Ectodermal cell (in vitro differentiated cells): ENCODE data around the gene ANO3.

ENCODE experiments used
- H3K27ac ChIP-seq: 2 replicates; pipeline ENCODE4 v1.7.0; 2013; ENCODE audit warnings: mild to moderate bottlenecking, low read depth, low read length; ENCODE audit not compliant: insufficient read depth, poor library complexity, severe bottlenecking
- H3K27me3 ChIP-seq: 2 replicates; pipeline ENCODE4 v1.7.0; 2013; ENCODE audit warnings: mild to moderate bottlenecking, low read length; ENCODE audit not compliant: insufficient read depth, control insufficient read depth, poor library complexity, severe bottlenecking
- H3K36me3 ChIP-seq: one replicate; pipeline ENCODE4 v1.7.0; 2013; ENCODE audit warnings: low read length; ENCODE audit not compliant: control insufficient read depth, insufficient read depth
- H3K4me1 ChIP-seq: one replicate; pipeline ENCODE4 v1.7.0; 2013; ENCODE audit warnings: low read length; ENCODE audit not compliant: control insufficient read depth, insufficient read depth
- H3K4me3 ChIP-seq: 2 replicates; pipeline ENCODE4 v1.7.0; 2013; ENCODE audit warnings: low read depth, low read length, control low read depth; ENCODE audit not compliant: insufficient read depth
- H3K9me3 ChIP-seq: 2 replicates; pipeline ENCODE4 v1.7.0; 2013; ENCODE audit warnings: mild to moderate bottlenecking, low read length, moderate library complexity; ENCODE audit not compliant: control insufficient read depth
- WGBS, 2 experiments: methylation state at CpG; one replicate each; pipeline ENCODE4 v1.1.7; 2013; ENCODE audit warnings: missing lambda C conversion rate in 2 of 2; 5-methylcytosine and 5-hydroxymethylcytosine counted together

ANO3 gene

GRCh38 chr11:26687351-26687750 lies 355.4 kb downstream of the ANO3 start:
- no peaks in the 10 kb centered on the region for H3K36me3 ChIP-seq
- no peak overlapping the region for H3K27ac ChIP-seq
- H3K4me3 ChIP-seq: no peak overlapping the region
- 80 to 86% methylated on average over 1 of the region's 1 CpG for whole genome bisulfite sequencing, 2 experiments
- no peaks in the 10 kb centered on the region for H3K27me3 ChIP-seq
- H3K9me3 ChIP-seq: no peaks in the 10 kb centered on the region
- H3K4me1 ChIP-seq: no peaks in the 10 kb centered on the region

GRCh38 chr11:26688701-26689100 lies 356.8 kb downstream of the ANO3 start:
- WGBS, 2 experiments: 94 to 98% methylated on average over 4 of the region's 4 CpGs
- no peaks in the 10 kb centered on the region for H3K27me3 ChIP-seq
- H3K27ac ChIP-seq: no peak overlapping the region
- H3K4me1 ChIP-seq: no peaks in the 10 kb centered on the region
- no peaks in the 10 kb centered on the region for H3K9me3 ChIP-seq
- H3K36me3 ChIP-seq: no peaks in the 10 kb centered on the region
- H3K4me3 ChIP-seq: no peak overlapping the region

GRCh38 chr11:26696330-26696729 lies 364.4 kb downstream of the ANO3 start:
- H3K4me1 ChIP-seq: peaks cover 6% of the 10 kb centered on the region
- no peak overlapping the region for H3K27ac ChIP-seq
- no peaks in the 10 kb centered on the region for H3K9me3 ChIP-seq
- H3K36me3 ChIP-seq: no peaks in the 10 kb centered on the region
- H3K4me3 ChIP-seq: no peak overlapping the region
- no peaks in the 10 kb centered on the region for H3K27me3 ChIP-seq
- 95 to 100% methylated on average over 2 to 3 of the region's 3 CpGs for WGBS, 2 experiments

DNA sequence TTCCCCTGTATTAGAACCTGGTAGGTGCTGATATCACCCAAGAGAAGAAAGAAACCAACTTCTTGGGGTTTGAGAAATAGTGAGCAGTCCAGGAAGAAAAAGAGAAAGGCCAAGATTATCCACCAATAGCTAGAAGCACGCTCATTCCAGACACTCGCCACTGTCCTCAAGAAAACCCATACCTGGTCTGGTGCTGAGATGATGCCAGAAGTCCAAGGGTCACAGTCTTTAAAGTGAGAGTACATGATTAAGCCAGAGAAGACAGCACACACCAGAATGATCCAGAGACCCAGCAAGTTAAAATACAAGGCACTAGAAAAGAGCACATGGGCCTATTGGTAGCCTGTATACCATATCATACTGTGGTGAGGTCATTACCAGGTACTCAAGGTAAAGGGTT lies 366.3 kb downstream of the ANO3 start:
- H3K9me3 ChIP-seq: no peaks in the 10 kb centered on the region
- 94 to 96% methylated on average over 2 of the region's 2 CpGs for WGBS, 2 experiments
- no peak overlapping the region for H3K4me3 ChIP-seq
- H3K27me3 ChIP-seq: no peaks in the 10 kb centered on the region
- H3K4me1 ChIP-seq: peaks cover 6% of the 10 kb centered on the region
- H3K27ac ChIP-seq: no peak overlapping the region
- no peaks in the 10 kb centered on the region for H3K36me3 ChIP-seq

- WGBS, 2 experiments: 70 to 73% methylated on average over 3 of the region's 3 CpGs
- no peak overlapping the region for H3K27ac ChIP-seq
- H3K4me3 ChIP-seq: no peak overlapping the region
- no peaks in the 10 kb centered on the region for H3K27me3 ChIP-seq
- H3K4me1 ChIP-seq: peaks cover 11% of the 10 kb centered on the region
- H3K9me3 ChIP-seq: no peaks in the 10 kb centered on the region
- no peaks in the 10 kb centered on the region for H3K36me3 ChIP-seq
Observed at GRCh38 chr11:26700574-26701235, 368.8 kb downstream of the ANO3 start.

GRCh38 chr11:26702406-26702805 lies 370.5 kb downstream of the ANO3 start:
- no peaks in the 10 kb centered on the region for H3K27me3 ChIP-seq
- no peak overlapping the region for H3K4me3 ChIP-seq
- peaks cover 11% of the 10 kb centered on the region for H3K4me1 ChIP-seq
- no peaks in the 10 kb centered on the region for H3K9me3 ChIP-seq
- H3K36me3 ChIP-seq: no peaks in the 10 kb centered on the region
- H3K27ac ChIP-seq: no peak overlapping the region

GRCh38 chr11:26703411-26704191 lies 371.7 kb downstream of the ANO3 start:
- Histone ChIP-seq H3K27me3 (no peaks in the 10 kb centered on the region), H3K27ac (no peak overlapping the region), H3K36me3 (no peaks in the 10 kb centered on the region), H3K9me3 (no peaks in the 10 kb centered on the region), H3K4me1 (peaks cover 11% of the 10 kb centered on the region), H3K4me3 (no peak overlapping the region)
- 86 to 93% methylated on average over 5 of the region's 5 CpGs for WGBS, 2 experiments

- no peak overlapping the region for H3K4me3 ChIP-seq
- H3K36me3 ChIP-seq: no peaks in the 10 kb centered on the region
- H3K27me3 ChIP-seq: no peaks in the 10 kb centered on the region
- no peaks in the 10 kb centered on the region for H3K9me3 ChIP-seq
- WGBS, 2 experiments: 89 to 100% methylated on average over 1 of the region's 1 CpG
- peaks cover 11% of the 10 kb centered on the region for H3K4me1 ChIP-seq
- no peak overlapping the region for H3K27ac ChIP-seq
Observed at GRCh38 chr11:26704249-26704648, 372.3 kb downstream of the ANO3 start.

DNA sequence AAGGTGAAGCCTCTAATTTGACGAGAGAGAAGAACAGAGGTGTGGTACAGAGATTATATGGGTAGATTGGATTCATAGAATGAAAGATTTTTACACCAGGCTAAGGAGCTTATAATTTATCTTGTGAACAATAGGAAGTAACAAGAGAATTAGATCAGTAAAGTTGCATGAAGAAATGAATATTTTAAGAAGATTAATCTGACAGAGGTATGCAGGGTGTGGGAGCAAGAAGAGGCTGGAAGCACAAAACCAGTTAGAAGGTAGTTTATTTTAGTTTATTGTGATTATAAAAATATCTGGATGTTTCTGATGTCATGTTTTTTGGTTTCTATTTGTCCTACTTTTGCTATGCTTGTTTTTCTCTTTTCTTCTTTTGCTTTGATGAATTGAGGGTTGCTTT lies 374.3 kb downstream of the ANO3 start:
- no peak overlapping the region for H3K4me3 ChIP-seq
- peaks cover 7% of the 10 kb centered on the region for H3K4me1 ChIP-seq
- H3K27ac ChIP-seq: no peak overlapping the region
- H3K36me3 ChIP-seq: no peaks in the 10 kb centered on the region
- 90 to 93% methylated on average over 1 of the region's 1 CpG for WGBS, 2 experiments
- no peaks in the 10 kb centered on the region for H3K9me3 ChIP-seq
- no peaks in the 10 kb centered on the region for H3K27me3 ChIP-seq

DNA sequence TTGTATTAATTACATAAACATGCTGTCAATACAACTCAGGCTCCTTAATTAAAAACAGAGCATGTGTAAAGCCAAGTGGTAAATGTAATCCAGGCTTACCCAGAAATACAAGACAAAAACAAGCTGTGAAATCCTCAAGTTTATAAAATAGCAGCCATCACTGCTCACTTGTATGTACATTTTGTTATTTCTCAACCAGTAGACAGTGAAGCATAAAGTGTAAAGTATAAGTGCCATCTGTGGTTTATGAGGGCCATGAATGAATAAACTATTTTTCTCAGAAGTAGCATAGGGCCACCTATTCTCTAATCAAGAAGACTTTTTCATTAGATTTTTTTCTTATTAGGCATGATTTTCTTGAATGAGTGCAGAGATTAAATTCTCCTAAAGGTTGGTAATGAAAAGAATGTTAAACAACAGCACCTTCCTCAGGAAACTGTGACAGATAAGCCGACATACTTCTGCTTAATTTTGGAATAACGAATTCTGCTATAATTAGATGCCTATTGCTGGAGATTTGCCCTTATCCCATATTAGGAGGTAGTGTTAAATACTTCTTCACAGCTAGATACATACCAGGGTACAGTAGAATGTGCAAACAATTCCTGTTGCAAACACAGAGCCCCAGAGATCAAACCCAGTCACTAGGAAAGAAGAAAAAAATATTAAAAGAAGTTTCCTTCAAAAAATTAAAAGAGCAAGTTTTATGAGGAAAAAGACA lies 377.0 kb downstream of the ANO3 start:
- 95% methylated on average over 2 of the region's 2 CpGs; no CpG with 5 or more reads in 1 of the 2 experiments for WGBS, 2 experiments
- no peaks in the 10 kb centered on the region for H3K9me3 ChIP-seq
- H3K36me3 ChIP-seq: no peaks in the 10 kb centered on the region
- H3K27ac ChIP-seq: no peak overlapping the region
- H3K27me3 ChIP-seq: no peaks in the 10 kb centered on the region
- peaks cover 5% of the 10 kb centered on the region for H3K4me1 ChIP-seq
- no peak overlapping the region for H3K4me3 ChIP-seq
